Measurements from ENCODE around the gene ID1.
"Not testable (repeated sequence)": the region's sequence is repeated elsewhere in the genome, so short reads cannot be mapped to it uniquely, and the experiment has no call there.

Gene ID1

DNA sequence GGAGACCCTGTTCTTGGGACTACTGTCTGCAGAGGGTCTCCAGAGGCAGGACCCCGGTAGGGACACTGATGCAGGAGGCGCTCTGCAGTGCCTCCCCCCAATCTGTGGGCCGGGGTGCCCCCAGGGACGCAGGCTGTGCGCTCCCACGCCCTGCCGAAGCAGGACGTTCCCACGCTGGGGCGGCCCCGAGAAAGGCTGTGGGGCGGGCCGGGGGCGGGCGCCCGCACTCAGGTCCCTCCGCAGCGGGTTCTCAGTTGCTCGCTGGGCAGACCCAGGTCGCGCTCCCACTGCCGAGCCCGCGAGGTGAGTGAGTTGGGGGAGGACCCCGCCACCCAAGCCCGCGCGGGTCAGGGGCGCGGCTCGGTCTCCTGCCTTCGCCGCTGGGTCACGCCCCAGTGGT, 32.6 kb downstream of the ID1 start, which contains the start of gene COX4I2:
TSS of gene COX4I2 (plus strand) at position 253 of the 400 bp plus-strand sequence. CDS start 1,106 bp downstream, outside the sequence.
- no peak for DNase-seq (ENCODE audit: low read depth, low spot score)

- no peak for DNase-seq (ENCODE audit: low read depth, low spot score)
Measured at GRCh38 chr20:31638317-31638716, 33.2 kb downstream of the ID1 start.

DNA sequence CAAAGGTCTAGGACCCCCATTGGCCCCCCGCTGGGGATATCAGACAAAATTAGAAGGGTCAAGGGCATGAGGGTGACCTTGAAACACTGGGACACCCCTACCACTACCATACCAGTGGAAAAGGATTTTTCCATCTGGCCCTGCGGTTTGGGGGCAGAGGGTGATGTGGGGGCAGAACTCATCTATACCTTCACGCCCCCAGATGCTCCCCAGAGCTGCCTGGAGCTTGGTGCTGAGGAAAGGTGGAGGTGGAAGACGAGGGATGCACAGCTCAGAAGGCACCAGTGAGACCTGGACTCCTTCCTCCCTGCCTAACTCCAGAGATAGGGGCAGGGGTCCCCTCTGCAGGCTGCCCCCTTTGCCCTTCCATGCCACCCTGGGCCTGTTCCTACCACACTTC, 33.7 kb downstream of the ID1 start:
- no peak for DNase-seq (ENCODE audit: low read depth, low spot score)

DNA sequence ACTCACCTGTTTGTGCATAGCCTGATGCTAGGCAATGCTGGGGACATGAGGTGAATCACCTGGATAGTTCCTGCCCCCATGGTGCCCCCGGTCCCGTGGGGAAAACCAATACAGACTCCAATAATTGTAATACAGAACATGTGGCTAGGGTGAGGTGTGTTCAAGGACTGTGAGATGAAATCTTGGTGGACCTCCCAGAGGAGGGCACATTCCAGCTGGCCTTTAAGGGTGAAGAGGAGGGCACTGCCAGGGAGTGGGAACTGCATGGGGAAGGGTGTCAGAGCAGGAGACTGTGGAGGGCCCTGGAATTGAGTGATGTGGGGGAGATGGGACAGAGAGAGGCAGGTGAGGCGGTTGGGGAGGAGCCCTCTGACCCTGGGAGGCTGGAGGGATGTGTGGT, 35.2 kb downstream of the ID1 start:
- no peak for DNase-seq (ENCODE audit: low read depth, low spot score)

DNA sequence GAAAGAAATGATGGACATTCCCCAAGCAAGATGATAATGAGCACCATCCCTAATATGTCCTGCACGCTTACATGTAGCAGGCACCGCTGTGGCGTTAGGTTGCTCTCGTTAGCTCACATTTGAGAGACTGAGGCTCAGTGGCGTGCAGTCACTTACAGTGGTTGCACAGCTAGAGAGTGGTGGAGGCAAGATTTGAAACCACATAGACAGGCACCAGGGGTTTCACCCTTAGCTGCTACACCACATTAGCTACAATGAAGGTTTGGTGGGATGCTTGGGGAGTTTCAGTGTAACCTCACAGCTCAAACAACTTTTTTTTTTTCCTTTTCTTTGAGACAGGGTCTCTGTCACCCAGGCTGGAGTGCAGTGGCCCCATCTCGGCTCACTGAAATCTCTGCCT, 36.3 kb downstream of the ID1 start:
- DNase-seq (ENCODE audit: low read depth, low spot score): no peak

DNA sequence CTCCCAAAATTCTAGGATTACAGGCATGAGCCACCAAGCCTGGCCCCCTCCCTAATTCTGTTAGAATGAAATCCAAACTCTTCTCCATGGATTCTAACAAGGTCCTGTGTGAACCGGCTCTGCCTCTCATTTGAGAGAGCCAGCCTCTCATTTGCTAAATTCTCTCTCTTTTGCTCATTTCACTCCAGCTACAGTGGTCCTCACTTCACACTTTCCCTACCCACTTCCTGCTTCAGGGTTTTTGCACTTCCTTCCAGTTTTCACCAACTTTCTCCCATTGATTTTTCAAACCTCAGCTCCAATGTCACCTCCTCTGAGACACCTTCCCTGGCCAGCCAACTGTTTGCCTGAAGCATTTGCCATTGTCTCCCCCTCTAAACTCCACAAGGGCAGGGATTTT, 37.7 kb downstream of the ID1 start:
- no peak for DNase-seq (ENCODE audit: low read depth, low spot score)

DNA sequence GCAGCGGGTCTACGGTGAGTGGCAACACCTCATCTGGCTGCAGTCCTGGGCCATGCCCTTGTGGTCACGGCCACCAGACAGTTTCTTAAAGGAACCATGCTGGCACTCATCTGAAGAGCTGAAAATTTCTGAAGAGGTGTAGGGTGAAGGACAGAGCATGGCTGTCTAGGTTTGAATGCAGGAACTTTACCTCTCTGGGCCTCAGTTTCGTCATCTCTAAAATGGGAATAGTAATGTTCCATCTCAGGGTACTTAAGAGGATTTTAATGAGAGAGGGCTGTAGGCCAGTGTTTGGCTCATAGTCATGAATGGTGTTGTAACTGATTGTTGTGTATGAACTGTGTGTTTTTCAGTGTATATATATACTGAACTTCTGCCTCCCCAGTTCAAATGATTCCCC, 38.4 kb downstream of the ID1 start:
- DNase-seq (ENCODE audit: low read depth, low spot score): no peak

DNA sequence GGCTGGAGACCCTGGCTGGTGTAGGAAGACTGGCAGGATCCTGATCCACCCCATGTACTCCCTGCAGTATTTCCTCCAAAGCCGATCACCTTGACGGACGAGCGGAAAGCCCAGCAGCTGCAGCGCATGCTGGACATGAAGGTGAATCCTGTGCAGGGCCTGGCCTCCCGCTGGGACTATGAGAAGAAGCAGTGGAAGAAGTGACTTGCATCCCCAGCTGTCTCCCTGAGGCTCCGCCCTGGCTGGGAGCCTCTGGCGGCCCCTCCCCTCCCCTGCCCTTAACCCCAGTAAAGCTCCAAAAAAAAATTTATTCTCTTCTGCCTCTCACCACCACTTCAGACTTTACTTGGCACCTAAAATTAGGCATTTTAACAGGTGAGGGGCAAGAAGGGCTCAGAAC, 39.6 kb downstream of the ID1 start:
- DNase-seq (ENCODE audit: low read depth, low spot score): no peak

DNA sequence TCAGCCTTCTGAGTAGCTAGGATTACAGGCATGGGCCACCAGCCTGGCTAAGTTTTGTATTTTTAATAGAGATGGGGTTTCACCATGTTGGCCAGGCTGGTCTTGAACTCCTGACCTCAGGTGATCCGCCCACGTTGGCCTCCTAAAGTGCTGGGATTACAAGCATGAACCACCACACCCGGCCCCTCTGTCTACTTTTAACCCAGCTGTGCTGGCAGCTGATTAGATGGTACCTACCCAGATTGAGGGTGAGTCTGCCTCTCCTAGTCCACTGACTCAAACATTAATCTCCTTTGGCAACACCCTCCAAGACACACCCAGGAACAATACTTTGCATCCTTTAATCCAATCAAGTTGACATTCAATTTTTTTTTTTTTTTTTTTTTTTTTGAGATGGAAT, 43.0 kb downstream of the ID1 start:
- DNase-seq (ENCODE audit: low read depth, low spot score): not testable (repeated sequence)

DNA sequence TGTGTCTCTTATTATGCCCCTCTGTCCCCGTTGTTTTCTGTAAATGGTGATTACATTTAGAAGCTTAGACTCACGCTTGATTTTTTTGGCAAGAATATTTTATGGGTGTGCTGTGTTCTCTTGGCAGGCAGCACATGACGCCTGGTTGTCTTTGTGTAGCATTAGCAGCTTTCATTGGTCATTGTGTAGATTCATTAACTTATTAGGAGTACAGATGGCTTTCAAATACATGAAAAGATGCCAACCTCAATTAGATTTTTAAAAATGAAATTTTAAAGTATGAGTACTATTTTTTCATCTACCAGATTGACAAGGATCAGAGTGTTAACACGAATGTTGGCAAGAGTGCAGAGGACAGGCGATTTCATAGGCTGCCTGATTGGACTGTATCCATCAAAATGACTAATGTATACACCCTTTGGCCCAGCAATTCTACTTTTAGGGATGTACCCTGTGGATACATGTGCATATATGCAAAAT, 47.9 kb downstream of the ID1 start:
- DNase-seq (ENCODE audit: low read depth, low spot score): no peak

GRCh38 chr20:31653561-31653960, 48.5 kb downstream of the ID1 start:
- no peak for DNase-seq (ENCODE audit: low read depth, low spot score)

GRCh38 chr20:31654534-31654933, 49.4 kb downstream of the ID1 start:
- DNase-seq (ENCODE audit: low read depth, low spot score): no peak

Measured in activated naive CD8-positive, alpha-beta T cell treated with anti-CD3 and anti-CD28 coated beads, Interleukin-2, amount 50 U/mL, for 16 hours (primary cell).